Measurements from ENCODE around the gene TTLL9.
"Not testable (repeated sequence)": the region's sequence is repeated elsewhere in the genome, so short reads cannot be mapped to it uniquely, and the experiment has no call there.

GRCh38 chr20:31828016-31828415, 42.4 kb upstream of the TTLL9 start:
- not testable (repeated sequence) for TF ChIP-seq HDAC2 (IDR thresholded peaks at IDR 0.05); ZBTB40 (IDR thresholded peaks at IDR 0.05; ENCODE audit: borderline replicate concordance); CTCF (IDR thresholded peaks at IDR 0.05 in 2 of 3, conservative IDR thresholded peaks at IDR 0.05 in 1 of 3; ENCODE audit: control insufficient read depth in 2 of 3, extremely low read depth in 1 of 3, insufficient read depth in 1 of 3, low read depth in 3 of 3, low read length in 3 of 3); SRF (IDR thresholded peaks at IDR 0.05; ENCODE audit: low read depth in 2 of 2, low read length in 2 of 2); USF2 (IDR thresholded peaks at IDR 0.05; ENCODE audit: borderline replicate concordance, low read depth, low read length); FOXK2 (IDR thresholded peaks at IDR 0.05); POLR2AphosphoS5 (IDR thresholded peaks at IDR 0.05; ENCODE audit: low read length)
